A549 (cell line): Measurements from ENCODE around the gene PIK3C2B. TPM values are rescaled to one million over a fixed set of nuclear protein-coding genes. Genes with fewer than 3 reads are reported as not detected.

ENCODE experiments used
- ATAC-seq, 2 experiments: fragments of 200-7000 bp in 1 of 2; fragments of >200 bp in 1 of 2; cut with Nextera tagmentation in 1 of 2; cut with Tn5 transposase in 1 of 2; 3 replicates each; pipeline versions ENCODE4 v1.8.0 to v1.9.1; 2018 to 2020; ENCODE audit warnings: mild to moderate bottlenecking in 1 of 2, moderate library complexity in 1 of 2
- CTCF ChIA-PET: fragments of 300-600 bp; sonication (Branson Sonifier 250); formaldehyde crosslinking; extraction: SDS; loops from one replicate; lab custom pipeline; 2021; ENCODE audit warnings: antibody characterized with exemption, inconsistent platforms; lab: Yijun Ruan, JAX
- POLR2A ChIA-PET: fragments of 350-600 bp; formaldehyde crosslinking; extraction: SDS; loops from one replicate; lab custom pipeline; 2021; ENCODE audit warnings: antibody characterized with exemption, inconsistent platforms; lab: Yijun Ruan, JAX
- DNase-seq, 2 experiments: peaks; one replicate each; pipeline versions ENCODE4 v3.0.0 to v3.0.0-alpha.2; 2011 to 2016; ENCODE audit warnings: low read depth in 1 of 2, low spot score in 1 of 2
- FAIRE-seq: peaks from 2 replicates; lab custom pipeline; 2011; peaks lifted over from hg19 to GRCh38; lab: Jason Lieb, UNC
- H3K27ac ChIP-seq, 2 experiments: fragments of >200 bp; sonication (Bioruptor Twin); formaldehyde crosslinking; 3 replicates each; pipeline ENCODE4 v1.5.1; 2016 to 2017
- H3K4me1 ChIP-seq: fragments of >200 bp; sonication (Bioruptor Twin); formaldehyde crosslinking; 3 replicates; pipeline ENCODE4 v1.6.1; 2016
- H3K4me2 ChIP-seq: fragments of >200 bp; sonication (Bioruptor Twin); formaldehyde crosslinking; 3 replicates; pipeline ENCODE4 v1.6.1; 2016
- H3K4me3 ChIP-seq: fragments of >200 bp; sonication (Bioruptor Twin); formaldehyde crosslinking; 3 replicates; pipeline ENCODE4 v1.5.1; 2016
- H3K9me3 ChIP-seq: fragments of >200 bp; sonication (Bioruptor Twin); formaldehyde crosslinking; 3 replicates; pipeline ENCODE4 v1.6.1; 2016
- CBX8 ChIP-seq: fragments of 200-600 bp; sonication (generic); IDR thresholded peaks from 2 replicates; pipeline ENCODE4 v1.6.1; 2016
- EHMT2 ChIP-seq: fragments of 200-600 bp; sonication (generic); IDR thresholded peaks from 2 replicates; pipeline ENCODE4 v1.6.1; 2016; ENCODE audit warnings: antibody characterized with exemption, low read depth, mild to moderate bottlenecking, moderate library complexity
- FOSB ChIP-seq: fragments of 250-450 bp; sonication (Bioruptor Pico); IDR thresholded peaks from 2 replicates; pipeline ENCODE4 v1.5.0; 2020; ENCODE audit warnings: mild to moderate bottlenecking, moderate library complexity
- FOXS1 ChIP-seq: fragments of 250-450 bp; sonication (Bioruptor Pico); IDR thresholded peaks from 2 replicates; pipeline ENCODE4 v1.5.0; 2020; ENCODE audit warnings: mild to moderate bottlenecking, moderate library complexity
- GATA3 ChIP-seq: IDR thresholded peaks from 2 replicates; pipeline ENCODE4 v1.6.1; 2012; ENCODE audit warnings: borderline replicate concordance
- HOXA7 ChIP-seq: fragments of 250-450 bp; sonication (Bioruptor Pico); IDR thresholded peaks from 2 replicates; pipeline ENCODE4 v1.5.0; 2020; ENCODE audit warnings: mild to moderate bottlenecking, moderate library complexity
- HOXB5 ChIP-seq: fragments of 250-450 bp; sonication (Bioruptor Pico); IDR thresholded peaks from 2 replicates; pipeline ENCODE4 v1.5.0; 2020; ENCODE audit warnings: mild to moderate bottlenecking, moderate library complexity
- KDM1A ChIP-seq: fragments of 200-600 bp; sonication (generic); IDR thresholded peaks from 2 replicates; pipeline ENCODE4 v1.6.1; 2016; ENCODE audit warnings: low read depth, mild to moderate bottlenecking
- MYC ChIP-seq: IDR thresholded peaks from 2 replicates; pipeline ENCODE4 v1.6.1; 2012; ENCODE audit warnings: mild to moderate bottlenecking, inconsistent platforms, low read length, improper control_type of control experiment, borderline replicate concordance
- POLR2A ChIP-seq: IDR thresholded peaks from 2 replicates; pipeline ENCODE4 v1.6.1; 2012; ENCODE audit warnings: mild to moderate bottlenecking, low read length
- POLR2AphosphoS2 ChIP-seq: conservative IDR thresholded peaks from 2 replicates; pipeline ENCODE4 v1.6.1; 2012; ENCODE audit warnings: low read length, improper control_type of control experiment, inconsistent platforms
- RAD21 ChIP-seq, 2 experiments: fragments of >200 bp in 1 of 2; sonication (Bioruptor Twin) in 1 of 2; formaldehyde crosslinking in 1 of 2; IDR thresholded peaks in 1 of 2; conservative IDR thresholded peaks in 1 of 2; 2 replicates in 1 of 2; 3 replicates in 1 of 2; pipeline ENCODE4 v1.6.1; 2012 to 2018; ENCODE audit warnings: inconsistent platforms in 1 of 2
- RARB ChIP-seq: fragments of 250-450 bp; sonication (Bioruptor Pico); IDR thresholded peaks from 2 replicates; pipeline ENCODE4 v1.8.0; 2021; ENCODE audit warnings: mild to moderate bottlenecking, moderate library complexity
- RFX5 ChIP-seq: fragments of 450-650 bp; IDR thresholded peaks from 2 replicates; pipeline ENCODE4 v1.7.1; 2014; ENCODE audit warnings: antibody characterized with exemption, mild to moderate bottlenecking, moderate library complexity
- TFCP2L1 ChIP-seq: fragments of 250-450 bp; sonication (Bioruptor Pico); IDR thresholded peaks from 2 replicates; pipeline ENCODE4 v1.5.0; 2021; ENCODE audit warnings: mild to moderate bottlenecking
- ZSCAN20 ChIP-seq: fragments of 250-450 bp; sonication (Bioruptor Pico); IDR thresholded peaks from 2 replicates; pipeline ENCODE4 v1.8.0; 2022; ENCODE audit warnings: mild to moderate bottlenecking, moderate library complexity
- WGBS: methylation state at CpG from one replicate; pipeline ENCODE4 v1.1.6; 2017; ENCODE audit errors: missing lambda C conversion rate; 5-methylcytosine and 5-hydroxymethylcytosine counted together
- polyA plus RNA-seq, 4 experiments: library from polyadenylated mRNA; depleted of rRNA in 3 of 4; stranded (reverse); fragments of >200 nt; fragmentation: RNase III in 1 of 4; extraction: RNeasy Plus Mini Kit Qiagen cat#74134 plus additional on column Dnase treatment in 1 of 4; gene quantifications; 2 replicates in 3 of 4; 3 replicates in 1 of 4; pipeline ENCODE4 v1.2.3, GENCODE V29; 2011 to 2017
- TF ChIP-seq, protein P1 (sequence below): fragments of >200 bp; sonication (Bioruptor Twin); formaldehyde crosslinking; IDR thresholded peaks from 3 replicates; pipeline ENCODE4 v1.5.1; 2016
- TF ChIP-seq, protein P2 (sequence below): IDR thresholded peaks from 2 replicates; pipeline ENCODE4 v1.6.1; 2012

PIK3C2B gene
- polyA plus RNA-seq, 2 of the 4 experiments (the other 2 are of a cell fraction), result 9.2 to 9.7 TPM

DNA sequence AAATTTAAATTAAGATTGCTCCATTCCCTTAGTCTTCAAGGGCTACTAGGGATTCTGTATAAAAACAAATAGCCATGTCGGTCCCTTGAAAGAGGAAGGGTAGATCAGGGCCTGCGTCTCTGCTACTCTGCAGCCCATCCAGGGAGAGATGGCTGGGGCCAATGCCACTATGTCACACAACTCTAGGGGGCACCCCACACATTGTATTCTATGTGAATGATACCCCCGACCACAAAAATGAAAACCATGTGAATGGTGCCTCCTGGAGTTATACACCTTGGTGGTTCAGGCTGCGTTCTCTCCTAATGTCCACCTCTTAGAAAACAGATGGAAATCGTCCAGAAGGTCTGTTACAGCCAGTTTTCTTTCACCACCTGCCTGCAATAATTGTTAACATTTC is 18.0 kb downstream of the PIK3C2B start:
- TF ChIP-seq EHMT2, result no peak
- TF ChIP-seq, protein P1, sequence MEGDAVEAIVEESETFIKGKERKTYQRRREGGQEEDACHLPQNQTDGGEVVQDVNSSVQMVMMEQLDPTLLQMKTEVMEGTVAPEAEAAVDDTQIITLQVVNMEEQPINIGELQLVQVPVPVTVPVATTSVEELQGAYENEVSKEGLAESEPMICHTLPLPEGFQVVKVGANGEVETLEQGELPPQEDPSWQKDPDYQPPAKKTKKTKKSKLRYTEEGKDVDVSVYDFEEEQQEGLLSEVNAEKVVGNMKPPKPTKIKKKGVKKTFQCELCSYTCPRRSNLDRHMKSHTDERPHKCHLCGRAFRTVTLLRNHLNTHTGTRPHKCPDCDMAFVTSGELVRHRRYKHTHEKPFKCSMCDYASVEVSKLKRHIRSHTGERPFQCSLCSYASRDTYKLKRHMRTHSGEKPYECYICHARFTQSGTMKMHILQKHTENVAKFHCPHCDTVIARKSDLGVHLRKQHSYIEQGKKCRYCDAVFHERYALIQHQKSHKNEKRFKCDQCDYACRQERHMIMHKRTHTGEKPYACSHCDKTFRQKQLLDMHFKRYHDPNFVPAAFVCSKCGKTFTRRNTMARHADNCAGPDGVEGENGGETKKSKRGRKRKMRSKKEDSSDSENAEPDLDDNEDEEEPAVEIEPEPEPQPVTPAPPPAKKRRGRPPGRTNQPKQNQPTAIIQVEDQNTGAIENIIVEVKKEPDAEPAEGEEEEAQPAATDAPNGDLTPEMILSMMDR, result peak; percentile 14; the same call in 1 of the 3 replicates
- ATAC-seq (peak in 1 of 2 experiments; percentile 24; a peak in 1 of 6 replicates), FAIRE-seq (no peak), DNase-seq (no peak)
- no peaks in the 10 kb centered on the region for H3K9me3 ChIP-seq
- POLR2A ChIA-PET, result no interaction called here
- CTCF ChIA-PET, result interaction anchor here (0.8 to 5.5 kb wide), 5 partner anchors 11 to 177 kb away, joined by 3 to 43 read pairs (median 4); partner anchors contain the start of gene PIK3C2B
- H3K4me3 ChIP-seq, result no peak overlapping the region
- 69% methylated on average over 5 of the region's 5 CpGs for WGBS
- peaks cover 8% of the 10 kb centered on the region; the same call in 1 of the 3 replicates for H3K4me1 ChIP-seq
- H3K4me2 ChIP-seq, result no peak overlapping the region
- H3K27ac ChIP-seq, result no peak overlapping the region

DNA sequence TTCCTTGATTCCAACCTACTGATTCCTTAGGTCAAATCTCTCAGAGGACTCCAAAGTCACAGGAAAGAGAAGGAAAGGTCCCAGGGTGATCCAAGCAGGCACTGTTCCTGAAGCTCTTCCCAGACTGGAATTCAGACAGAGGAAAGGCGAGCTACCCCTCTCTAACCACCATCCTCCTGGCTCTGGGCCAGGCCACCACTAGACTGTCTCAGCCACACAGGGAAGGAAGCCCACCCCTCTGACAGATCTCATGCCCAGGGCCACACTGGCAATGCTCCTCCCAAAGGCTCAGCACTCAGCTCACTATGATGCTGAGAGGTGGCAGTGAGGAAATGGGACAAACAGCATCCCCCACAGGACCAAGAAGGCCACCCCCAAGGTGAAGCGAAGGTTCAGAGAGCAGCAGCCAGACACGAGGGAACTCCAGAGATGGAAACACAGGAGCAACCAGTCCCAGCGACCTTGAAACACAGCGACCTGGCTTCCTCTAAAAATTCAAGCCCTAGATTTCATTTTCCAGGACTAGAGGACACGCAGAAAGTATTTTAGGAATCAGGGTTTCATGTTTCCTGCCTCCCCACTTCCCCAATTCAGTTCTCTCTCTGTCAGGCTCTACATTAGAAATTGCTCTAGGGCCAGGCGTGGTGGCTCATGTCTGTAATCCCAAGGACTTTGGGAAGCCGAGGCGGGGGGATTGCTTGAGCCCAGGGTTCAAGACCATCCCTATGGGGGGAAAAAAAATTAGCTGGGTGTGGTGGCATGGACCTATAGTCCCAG is 18.8 kb downstream of the PIK3C2B start:
- Histone ChIP-seq H3K9me3 (no peaks in the 10 kb centered on the region), H3K27ac (no peak overlapping the region), H3K4me2 (no peak overlapping the region), H3K4me1 (peaks cover 8% of the 10 kb centered on the region; the same call in 1 of the 3 replicates), H3K4me3 (no peak overlapping the region)
- WGBS, result 82% methylated on average over 9 of the region's 9 CpGs
- no peak for TF ChIP-seq POLR2A
- TF ChIP-seq, protein P2, sequence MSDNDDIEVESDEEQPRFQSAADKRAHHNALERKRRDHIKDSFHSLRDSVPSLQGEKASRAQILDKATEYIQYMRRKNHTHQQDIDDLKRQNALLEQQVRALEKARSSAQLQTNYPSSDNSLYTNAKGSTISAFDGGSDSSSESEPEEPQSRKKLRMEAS, result no peak
- TF ChIP-seq ZSCAN20, result no peak
- no peak for TF ChIP-seq FOXS1 (CRISPR knock-in tag)
- no peak for TF ChIP-seq HOXB5 (CRISPR knock-in tag)
- no peak for TF ChIP-seq RFX5
- TF ChIP-seq FOSB (CRISPR knock-in tag), result no peak
- TF ChIP-seq RARB, result no peak
- no peak for TF ChIP-seq POLR2AphosphoS2
- no peak for TF ChIP-seq GATA3
- no peak for TF ChIP-seq TFCP2L1 (CRISPR knock-in tag)
- POLR2A ChIA-PET, result no interaction called here
- no peak for DNase-seq
- FAIRE-seq, result no peak
- CTCF ChIA-PET, result interaction anchor here (0.8 to 1.7 kb wide), 6 partner anchors 10 to 176 kb away, joined by 3 to 6 read pairs (median 3); no protein-coding TSS in a partner anchor
- no peak for ATAC-seq

DNA sequence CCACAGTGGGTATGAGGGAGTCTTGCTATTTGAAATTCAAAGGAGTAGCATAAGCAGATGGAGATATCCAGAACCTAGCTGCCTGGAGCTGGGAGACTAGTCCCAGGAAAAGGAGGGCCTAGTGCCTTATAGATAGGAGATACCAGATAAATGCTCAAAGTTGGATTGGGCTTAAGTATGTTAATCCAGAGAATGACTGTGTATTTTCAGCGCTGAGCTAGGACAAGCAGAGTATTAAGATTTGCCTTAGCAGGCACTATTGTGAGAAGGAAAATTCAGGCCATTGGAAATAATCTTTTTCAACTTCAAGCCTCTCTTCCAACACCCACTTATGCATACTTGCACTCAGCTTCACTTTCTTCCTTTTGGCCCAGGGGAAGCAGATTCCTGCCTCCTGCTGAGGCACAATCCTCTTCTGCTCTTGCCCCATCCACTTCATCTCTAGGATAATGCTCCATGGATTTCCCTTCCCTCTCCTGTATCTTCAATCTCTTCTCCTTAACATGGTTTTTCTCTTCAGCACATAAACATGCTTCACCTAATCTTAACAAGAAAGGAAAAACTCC is 21.1 kb downstream of the PIK3C2B start:
- H3K4me1 ChIP-seq, result peaks cover 8% of the 10 kb centered on the region; the same call in 1 of the 3 replicates
- TF ChIP-seq, protein P2, result no peak
- TF ChIP-seq HOXA7 (CRISPR knock-in tag), result no peak
- no peak for TF ChIP-seq MYC
- no peak for TF ChIP-seq RARB
- TF ChIP-seq RAD21 (conservative IDR thresholded peaks at IDR 0.05 in 1 of 2, IDR thresholded peaks at IDR 0.05 in 1 of 2), result no peak
- no peak for TF ChIP-seq KDM1A
- TF ChIP-seq ZSCAN20, result no peak
- no peak for TF ChIP-seq CBX8
- TF ChIP-seq, all 56 proteins: peak for 0
- no peak overlapping the region for H3K4me3 ChIP-seq
- H3K9me3 ChIP-seq, result no peaks in the 10 kb centered on the region
- H3K27ac ChIP-seq, result no peak overlapping the region
- H3K4me2 ChIP-seq, result no peak overlapping the region
- ATAC-seq, result no peak
- DNase-seq, result no peak
- POLR2A ChIA-PET, result no interaction called here
- WGBS, result 97% methylated on average over 1 of the region's 1 CpG
- no peak for FAIRE-seq
- CTCF ChIA-PET, result interaction anchor here (0.6 to 3.8 kb wide), 6 partner anchors 18 to 545 kb away, joined by 3 to 13 read pairs (median 4); partner anchors contain the start of gene PIK3C2B
